HL-60/S4 (cell line): ENCODE measurements around the gene GINS1.

Experiments
- in situ Hi-C: fragments of 300-500 bp; cut with MboI; formaldehyde crosslinking; loops from 2 replicates; pipeline ENCODE4 v1.14.3; 2022; ENCODE audit warnings: low sequenced_read_pairs

The GINS1 gene

DNA sequence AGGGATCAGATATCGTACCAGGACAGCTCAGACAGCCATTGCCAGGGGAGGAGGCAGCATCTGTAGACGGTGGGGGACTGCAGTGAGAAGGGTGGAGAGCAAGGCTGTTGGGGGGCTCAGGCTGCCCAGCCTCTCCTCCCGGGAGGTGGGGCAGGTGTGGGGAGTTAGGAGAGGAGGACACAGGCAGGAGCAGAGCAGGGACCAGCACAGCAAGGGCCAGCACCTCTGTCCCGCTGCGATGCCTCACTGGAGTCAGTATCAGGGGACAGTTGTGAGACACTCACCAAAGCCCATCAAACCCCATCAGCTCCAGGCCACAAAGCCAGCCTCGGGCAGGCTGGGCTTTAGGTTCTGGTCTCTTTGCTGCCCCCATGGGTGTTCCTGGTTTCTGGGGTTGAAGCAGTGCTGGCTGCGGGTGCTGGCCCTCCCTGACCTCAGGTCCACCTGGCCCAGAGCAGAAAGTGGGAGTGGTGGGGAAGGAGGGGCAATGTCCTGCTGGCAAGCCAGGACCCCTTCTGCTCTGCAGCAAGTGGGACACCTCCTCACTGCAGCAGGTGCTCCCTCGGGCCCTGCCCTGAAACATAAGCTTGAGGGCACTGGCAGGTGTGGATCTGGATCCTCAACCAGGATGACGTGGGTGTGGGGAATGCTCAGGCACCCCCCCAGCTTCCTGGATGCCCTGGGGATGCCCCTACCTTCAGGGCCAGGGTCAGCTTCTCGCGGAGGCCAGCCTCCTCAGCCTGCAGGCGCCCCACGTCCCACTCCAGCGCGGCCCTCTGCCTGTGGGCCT is 83.4 kb downstream of the GINS1 start:
- in situ Hi-C loops, result no loop called here

- in situ Hi-C loops, result no loop called here
These were observed 84.1 kb downstream of the GINS1 start for GRCh38 chr20:25491446-25492038.

DNA sequence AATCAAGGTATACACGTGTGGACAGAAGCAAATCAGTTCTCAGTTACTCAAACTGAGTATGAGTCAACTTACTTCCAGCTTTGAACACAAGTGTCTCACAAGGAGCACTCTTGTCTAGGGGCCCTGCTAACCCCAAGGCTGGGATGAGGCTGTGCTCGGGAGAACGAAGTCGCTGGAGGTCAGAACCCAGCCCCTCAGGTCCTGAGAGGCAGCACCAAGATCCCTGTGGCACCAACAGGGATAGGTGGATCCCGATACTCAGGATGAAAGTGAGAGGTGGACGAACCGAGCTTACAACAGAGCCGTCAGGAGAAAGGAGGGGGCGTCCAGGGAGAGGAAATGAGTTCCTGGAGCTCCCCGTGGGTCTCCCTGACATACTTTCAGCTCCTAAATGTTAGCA is 85.7 kb downstream of the GINS1 start:
- in situ Hi-C loops, result no loop called here

- in situ Hi-C loops, result no loop called here
These were observed 86.5 kb downstream of the GINS1 start for GRCh38 chr20:25493748-25494505.

DNA sequence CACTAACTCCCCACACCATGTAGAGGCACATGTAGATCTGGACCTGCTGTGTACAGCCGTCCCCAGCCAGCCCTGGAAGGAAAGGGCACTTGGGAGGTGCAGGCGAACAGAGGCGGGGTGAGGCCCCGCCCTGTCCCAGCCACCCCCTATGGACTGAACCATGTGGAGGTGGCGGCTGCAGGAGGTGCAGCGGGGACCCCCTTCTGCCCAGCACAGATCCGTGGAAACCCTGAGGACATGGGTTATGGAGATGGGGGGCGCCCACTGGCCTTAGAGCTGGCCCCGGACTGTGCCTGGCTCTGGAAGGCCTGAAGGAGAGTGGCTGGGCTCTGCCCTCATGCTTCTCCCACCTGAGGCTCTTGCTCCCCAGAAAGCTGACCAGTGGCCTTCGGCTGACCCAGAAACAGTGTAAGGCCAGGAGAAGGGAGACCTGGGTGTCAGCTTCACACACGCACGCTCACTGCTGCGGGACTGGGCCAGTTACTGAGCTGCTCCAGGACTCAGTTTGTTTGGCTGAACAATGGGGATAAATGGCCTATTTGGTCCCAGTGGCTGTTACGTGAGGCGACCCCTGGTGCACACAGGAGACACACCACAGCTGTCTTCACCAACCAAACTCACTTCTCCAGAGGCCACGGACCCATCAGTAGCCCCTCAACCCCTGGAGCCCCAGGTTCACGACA is 87.2 kb downstream of the GINS1 start:
- in situ Hi-C loops, result no loop called here

DNA sequence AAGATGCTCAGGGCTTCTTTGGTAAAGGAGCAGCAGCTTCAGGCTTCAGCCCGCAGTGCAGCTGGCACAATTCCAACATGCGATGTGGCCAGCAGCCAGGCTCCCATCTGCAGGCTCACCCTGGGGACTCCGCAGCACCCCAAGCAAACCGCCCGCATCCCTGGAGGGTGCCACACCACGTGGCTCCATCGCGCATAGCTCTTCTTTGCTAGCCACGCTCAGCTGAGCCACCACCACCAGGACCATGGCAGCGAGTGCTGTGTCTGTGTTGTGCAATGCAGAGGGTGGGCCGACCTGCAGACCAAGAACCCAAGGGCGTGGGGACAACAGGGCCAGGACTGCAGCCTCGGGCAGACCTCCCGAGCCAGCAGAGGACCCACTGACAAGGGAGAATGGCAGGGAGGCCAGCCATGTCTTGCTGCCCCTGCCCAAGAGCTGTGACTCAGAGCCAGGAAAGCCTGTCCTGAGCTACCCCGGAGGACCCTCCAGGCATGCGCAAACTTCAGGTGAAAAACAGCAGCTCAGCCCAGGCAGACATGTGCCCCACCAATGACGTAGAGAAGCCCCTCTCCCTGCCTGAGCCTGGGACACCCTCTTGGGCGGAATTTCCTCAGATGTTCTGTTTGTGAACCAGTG is 87.8 kb downstream of the GINS1 start:
- in situ Hi-C loops, result no loop called here

DNA sequence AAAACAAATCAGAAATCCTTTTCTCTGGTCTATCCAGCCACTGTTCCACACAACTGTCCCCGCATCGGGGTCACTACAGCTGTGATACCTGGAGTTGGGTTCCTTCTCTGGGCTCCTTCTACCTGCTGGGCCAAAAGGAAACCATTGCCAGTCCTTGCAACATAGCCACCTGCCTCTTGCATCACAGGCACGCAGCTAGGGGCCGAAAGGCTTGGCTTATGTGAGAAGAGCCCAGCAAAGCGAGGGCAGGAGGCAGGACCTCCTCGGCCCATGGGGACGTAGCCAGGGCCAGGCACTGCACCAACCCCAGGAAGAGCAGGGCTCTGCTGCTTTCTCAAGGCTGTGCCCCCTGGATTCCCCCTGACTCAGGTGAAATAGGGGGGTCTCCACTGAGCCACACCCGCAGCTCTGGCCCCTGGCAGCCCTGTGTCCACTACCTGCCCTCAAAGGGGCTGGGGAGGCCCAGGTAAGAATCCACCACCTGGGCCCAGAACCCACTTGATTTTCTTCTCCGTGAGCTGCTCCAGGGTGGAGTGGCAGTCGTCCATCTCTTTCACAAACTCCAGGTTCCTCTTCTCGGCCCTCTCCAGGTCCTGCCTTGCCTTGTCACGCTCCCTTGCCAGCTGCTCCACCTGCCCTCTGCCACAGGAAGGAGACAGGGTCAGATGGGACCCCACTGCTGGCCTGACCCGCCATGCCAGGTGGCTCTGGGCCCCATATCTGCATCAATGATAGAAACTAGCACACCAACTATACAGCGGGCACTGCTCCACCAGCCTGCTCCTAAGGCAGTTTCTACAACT is 88.9 kb downstream of the GINS1 start:
- in situ Hi-C loops, result no loop called here

DNA sequence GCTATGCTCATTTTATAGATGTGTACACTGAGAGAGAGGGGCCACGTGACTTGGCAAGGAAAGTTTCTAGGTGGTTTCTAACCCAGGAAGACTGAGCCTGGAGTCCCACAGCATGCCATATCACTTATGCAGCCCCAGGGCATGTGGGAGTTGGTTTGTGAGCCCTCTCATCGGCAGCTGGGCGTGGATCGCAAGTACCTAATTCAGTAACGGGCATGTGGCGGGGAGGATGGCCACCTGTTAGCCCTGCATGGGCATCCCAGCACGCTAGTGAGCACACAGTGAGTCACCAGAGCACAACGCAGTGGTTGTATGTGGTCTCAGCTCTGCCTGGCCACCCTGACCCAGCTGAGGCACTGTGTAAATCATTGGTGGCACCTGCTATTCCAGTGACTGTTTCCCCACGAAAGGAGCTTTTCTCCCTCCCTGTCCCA is 89.5 kb downstream of the GINS1 start:
- in situ Hi-C loops, result no loop called here

DNA sequence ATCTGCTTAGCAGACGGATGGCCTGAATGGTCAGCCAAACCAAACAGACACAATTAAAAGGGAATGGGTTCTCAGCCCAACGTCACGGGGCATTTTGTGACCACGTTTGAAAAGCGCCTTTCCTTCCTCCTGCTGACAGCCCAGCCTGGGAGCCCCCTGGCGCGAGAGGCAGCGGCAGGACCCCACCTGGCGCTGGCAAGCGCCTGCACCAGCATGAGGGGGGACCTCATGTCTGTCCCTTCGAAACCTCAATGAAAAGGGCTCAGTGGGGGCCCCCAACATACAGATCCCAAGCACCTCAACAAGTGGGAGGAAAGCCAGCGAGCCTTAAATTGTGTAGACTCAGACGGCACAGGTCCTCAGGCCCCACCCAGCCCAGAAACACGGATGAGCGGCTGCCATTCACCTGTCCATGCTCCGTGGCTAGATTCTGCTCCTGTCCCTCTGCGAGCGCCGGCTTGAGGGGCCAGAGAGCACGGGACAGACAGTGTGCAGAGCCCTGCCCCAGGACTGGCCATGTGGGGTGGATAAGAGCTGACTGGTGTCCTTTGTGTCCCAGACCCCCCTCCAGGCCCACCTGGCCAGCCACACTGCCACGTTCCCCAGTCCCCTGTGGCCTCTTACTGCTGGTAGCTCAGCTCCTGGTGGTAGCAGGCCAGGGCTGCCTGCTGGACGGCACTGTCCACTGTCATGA is 90.3 kb downstream of the GINS1 start:
- in situ Hi-C loops, result no loop called here
